Activated CD4-positive, alpha-beta T cell treated with anti-CD3 and anti-CD28 coated beads, Interleukin-10, Interleukin-2, amounts not matched to agents 100 ng/mL and 50 ng/mL, durations not matched to agents 16 hours and 8 hours (primary cell): ENCODE data around the gene MINDY4.

Experiments
- DNase-seq: peaks from one replicate; pipeline ENCODE4 v3.0.0-alpha.2; 2020

MINDY4 gene

GRCh38 chr7:30771174-30771879 is at the start of gene MINDY4:
Gene MINDY4 (plus strand): TSS chr7:30771417. CDS start chr7:30771494, 77 bp downstream.
- DNase-seq: peak; percentile 83

GRCh38 chr7:30722187-30722586 is 49.0 kb upstream of the MINDY4 start:
- DNase-seq: no peak

GRCh38 chr7:30722671-30723070 is 48.5 kb upstream of the MINDY4 start:
- DNase-seq: no peak

GRCh38 chr7:30723776-30724175 is 47.4 kb upstream of the MINDY4 start:
- no peak for DNase-seq

GRCh38 chr7:30726296-30727006 is 44.8 kb upstream of the MINDY4 start:
- DNase-seq: no peak

- DNase-seq: peak; percentile 44
Observed at GRCh38 chr7:30727061-30727945, 43.9 kb upstream of the MINDY4 start.

- no peak for DNase-seq
Observed at GRCh38 chr7:30728591-30729100, 42.6 kb upstream of the MINDY4 start.

GRCh38 chr7:30729642-30730041 is 41.6 kb upstream of the MINDY4 start:
- DNase-seq: no peak

GRCh38 chr7:30730097-30730496 is 41.1 kb upstream of the MINDY4 start:
- no peak for DNase-seq

GRCh38 chr7:30730996-30731395 is 40.2 kb upstream of the MINDY4 start:
- DNase-seq: no peak

- no peak for DNase-seq
Observed at GRCh38 chr7:30731581-30731980, 39.6 kb upstream of the MINDY4 start.

GRCh38 chr7:30732606-30733005 is 38.6 kb upstream of the MINDY4 start:
- DNase-seq: no peak

- DNase-seq: no peak
Observed at GRCh38 chr7:30733216-30733615, 38.0 kb upstream of the MINDY4 start.

- DNase-seq: no peak
Observed at GRCh38 chr7:30733691-30734090, 37.5 kb upstream of the MINDY4 start.

GRCh38 chr7:30734497-30734896 is 36.7 kb upstream of the MINDY4 start:
- no peak for DNase-seq

- DNase-seq: no peak
Observed at GRCh38 chr7:30735631-30736030, 35.6 kb upstream of the MINDY4 start.

GRCh38 chr7:30736291-30736690 is 34.9 kb upstream of the MINDY4 start:
- no peak for DNase-seq

GRCh38 chr7:30738026-30738915 is 32.9 kb upstream of the MINDY4 start:
- no peak for DNase-seq

GRCh38 chr7:30739691-30740090 is 31.5 kb upstream of the MINDY4 start:
- no peak for DNase-seq

GRCh38 chr7:30740417-30741181 is 30.6 kb upstream of the MINDY4 start:
- peak; percentile 74 for DNase-seq

GRCh38 chr7:30741289-30741688 is 29.9 kb upstream of the MINDY4 start:
- DNase-seq: no peak
